PC-9 (cell line): Measurements from ENCODE around the gene TMEM179B.

Experiments used
- EZH2 ChIP-seq: fragments of 200-600 bp; sonication (generic); IDR thresholded peaks from 2 replicates; pipeline ENCODE4 v1.8.0; 2017; ENCODE audit warnings: antibody characterized with exemption, low read depth
- TF ChIP-seq, protein P1 (sequence below): fragments of 200-600 bp; sonication (generic); conservative IDR thresholded peaks from 2 replicates; pipeline ENCODE4 v1.6.1; 2017; ENCODE audit warnings: mixed run types, antibody characterized with exemption, mild to moderate bottlenecking, moderate library complexity

DNA sequence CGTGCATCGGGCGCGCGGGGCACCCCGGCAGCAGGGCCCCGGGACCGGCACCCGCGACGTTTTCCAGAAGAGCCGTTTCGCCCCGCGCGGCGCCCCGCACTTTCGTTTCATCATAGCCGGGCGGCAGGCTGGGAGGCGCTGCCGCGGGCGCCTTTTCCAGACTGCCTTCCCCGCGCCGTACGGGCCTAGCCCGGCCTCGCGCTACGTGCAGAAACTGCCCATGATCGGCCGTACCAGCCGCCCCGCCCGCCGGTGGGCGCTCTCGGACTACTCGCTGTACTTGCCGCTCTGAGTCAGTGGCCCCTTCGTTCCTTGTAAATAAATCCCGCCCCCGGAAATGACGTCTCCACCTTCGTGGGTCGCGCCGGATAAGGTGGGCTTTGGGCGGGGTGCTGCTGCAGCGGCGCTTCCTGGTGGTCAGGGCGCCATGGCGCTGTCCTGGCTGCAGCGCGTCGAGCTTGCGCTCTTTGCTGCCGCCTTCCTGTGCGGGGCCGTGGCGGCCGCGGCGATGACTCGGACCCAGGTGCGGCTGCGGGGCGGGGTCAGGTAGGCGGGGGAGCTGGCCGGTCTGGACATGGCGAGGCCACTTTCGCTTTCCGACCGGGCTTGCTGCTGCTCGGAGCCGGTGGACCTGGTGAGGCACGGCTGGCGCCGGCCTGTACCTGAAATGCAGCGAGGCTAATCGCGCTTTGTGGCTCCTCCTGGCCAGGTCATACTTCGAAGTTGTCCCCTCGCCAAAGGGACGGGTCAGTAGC is at the start of gene TMEM179B:
- TF ChIP-seq, protein P1, sequence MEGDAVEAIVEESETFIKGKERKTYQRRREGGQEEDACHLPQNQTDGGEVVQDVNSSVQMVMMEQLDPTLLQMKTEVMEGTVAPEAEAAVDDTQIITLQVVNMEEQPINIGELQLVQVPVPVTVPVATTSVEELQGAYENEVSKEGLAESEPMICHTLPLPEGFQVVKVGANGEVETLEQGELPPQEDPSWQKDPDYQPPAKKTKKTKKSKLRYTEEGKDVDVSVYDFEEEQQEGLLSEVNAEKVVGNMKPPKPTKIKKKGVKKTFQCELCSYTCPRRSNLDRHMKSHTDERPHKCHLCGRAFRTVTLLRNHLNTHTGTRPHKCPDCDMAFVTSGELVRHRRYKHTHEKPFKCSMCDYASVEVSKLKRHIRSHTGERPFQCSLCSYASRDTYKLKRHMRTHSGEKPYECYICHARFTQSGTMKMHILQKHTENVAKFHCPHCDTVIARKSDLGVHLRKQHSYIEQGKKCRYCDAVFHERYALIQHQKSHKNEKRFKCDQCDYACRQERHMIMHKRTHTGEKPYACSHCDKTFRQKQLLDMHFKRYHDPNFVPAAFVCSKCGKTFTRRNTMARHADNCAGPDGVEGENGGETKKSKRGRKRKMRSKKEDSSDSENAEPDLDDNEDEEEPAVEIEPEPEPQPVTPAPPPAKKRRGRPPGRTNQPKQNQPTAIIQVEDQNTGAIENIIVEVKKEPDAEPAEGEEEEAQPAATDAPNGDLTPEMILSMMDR = peak; percentile 29
- TF ChIP-seq EZH2 = no peak
